GM23338 (cell line): ENCODE results near the gene FMN1. TPM values are rescaled to one million over a fixed set of nuclear protein-coding genes. Genes with fewer than 3 reads are reported as not detected.

Experiments used
- ATAC-seq: fragments of 200-7000 bp; cut with Tn5 transposase; 3 replicates; pipeline ENCODE4 v1.9.1; 2020
- DNase-seq: peaks from one replicate; pipeline ENCODE4 v3.0.0-alpha.2; 2015; ENCODE audit warnings: low spot score
- H2AFZ ChIP-seq: fragments of 200-600 bp; sonication (generic); 2 replicates; pipeline ENCODE4 v1.8.0; 2016; ENCODE audit warnings: antibody characterized with exemption, mild to moderate bottlenecking, moderate library complexity
- H3F3A ChIP-seq: fragments of 200-600 bp; sonication (generic); replicated peaks from 2 replicates; pipeline ENCODE4 v1.8.0; 2017; ENCODE audit warnings: antibody characterized with exemption, mixed run types, low read depth
- H3K27ac ChIP-seq: fragments of 200-600 bp; sonication (generic); 2 replicates; pipeline ENCODE4 v1.6.1; 2016; ENCODE audit warnings: low read depth
- H3K27me3 ChIP-seq: fragments of 200-600 bp; sonication (generic); 2 replicates; pipeline ENCODE4 v1.8.0; 2016; ENCODE audit warnings: mild to moderate bottlenecking, mixed run types, moderate library complexity; ENCODE audit not compliant: insufficient read depth
- H3K36me3 ChIP-seq: fragments of 200-600 bp; sonication (generic); 2 replicates; pipeline ENCODE4 v1.8.0; 2016; ENCODE audit warnings: mild to moderate bottlenecking; ENCODE audit not compliant: insufficient read depth
- H3K4me1 ChIP-seq: fragments of 200-600 bp; sonication (generic); 2 replicates; pipeline ENCODE4 v1.8.0; 2016; ENCODE audit warnings: mild to moderate bottlenecking, moderate library complexity; ENCODE audit not compliant: insufficient read depth
- H3K4me2 ChIP-seq: fragments of 200-600 bp; sonication (generic); 2 replicates; pipeline ENCODE4 v1.7.1; 2017; ENCODE audit warnings: mixed run types
- H3K4me3 ChIP-seq: fragments of 200-600 bp; sonication (generic); 2 replicates; pipeline ENCODE4 v1.6.1; 2016; ENCODE audit warnings: mixed run types
- H3K79me2 ChIP-seq: fragments of 200-600 bp; sonication (generic); replicated peaks from 2 replicates; pipeline ENCODE4 v1.8.0; 2017; ENCODE audit warnings: mild to moderate bottlenecking; ENCODE audit not compliant: insufficient read depth
- H3K9me2 ChIP-seq: fragments of 200-600 bp; sonication (generic); 2 replicates; pipeline ENCODE4 v1.8.0; 2017; ENCODE audit not compliant: insufficient read depth
- H4K20me1 ChIP-seq: fragments of 200-600 bp; sonication (generic); replicated peaks from 2 replicates; pipeline ENCODE4 v1.8.0; 2017; ENCODE audit warnings: mild to moderate bottlenecking; ENCODE audit not compliant: insufficient read depth
- H3K27ac Mint-ChIP-seq: 2 replicates; pipeline ENCODE4 v1.8.0; 2020; ENCODE audit warnings: inconsistent platforms, mild to moderate bottlenecking, moderate library complexity, mixed read lengths
- H3K27me3 Mint-ChIP-seq: 3 replicates; pipeline ENCODE4 v1.8.0; 2022; ENCODE audit warnings: low read depth, mild to moderate bottlenecking, moderate library complexity, mixed read lengths, inconsistent platforms; ENCODE audit not compliant: insufficient read depth, poor library complexity
- H3K36me3 Mint-ChIP-seq: 3 replicates; pipeline ENCODE4 v1.8.0; 2021; ENCODE audit warnings: low read depth, mild to moderate bottlenecking, inconsistent platforms, moderate library complexity, mixed read lengths
- H3K4me1 Mint-ChIP-seq: 3 replicates; pipeline ENCODE4 v1.8.0; 2020; ENCODE audit warnings: mild to moderate bottlenecking, inconsistent platforms, mixed read lengths
- H3K4me3 Mint-ChIP-seq: 3 replicates; pipeline ENCODE4 v1.8.0; 2021; ENCODE audit warnings: moderate library complexity, mild to moderate bottlenecking, inconsistent platforms, mixed read lengths
- H3K9me3 Mint-ChIP-seq: 3 replicates; pipeline ENCODE4 v1.8.0; 2020; ENCODE audit warnings: moderate library complexity, mild to moderate bottlenecking, inconsistent platforms, mixed read lengths
- CREB1 ChIP-seq: fragments of 250-450 bp; sonication (Bioruptor Pico); IDR thresholded peaks from 2 replicates; pipeline ENCODE4 v1.5.0; 2020; ENCODE audit warnings: low read depth, mild to moderate bottlenecking, moderate library complexity
- NANOG ChIP-seq: IDR thresholded peaks from 2 replicates; pipeline ENCODE4 v1.6.1; 2016; ENCODE audit warnings: antibody characterized with exemption, borderline replicate concordance
- ZNF114 ChIP-seq: fragments of 250-450 bp; sonication (Bioruptor Pico); IDR thresholded peaks from 2 replicates; pipeline ENCODE4 v1.5.0; 2020; ENCODE audit warnings: mild to moderate bottlenecking, moderate library complexity
- ZNF331 ChIP-seq: fragments of 250-450 bp; sonication (Bioruptor Pico); IDR thresholded peaks from 2 replicates; pipeline ENCODE4 v1.5.0; 2020; ENCODE audit warnings: low read depth, mild to moderate bottlenecking, moderate library complexity
- polyA plus RNA-seq: library from polyadenylated mRNA; unstranded; fragments of >200 nt; fragmentation: Nextera tagmentation; extraction: Ambion mirVana; gene quantifications from 2 replicates; pipeline ENCODE4 v1.2.1, GENCODE V29; 2016
- total RNA-seq: library from RNA; depleted of rRNA; stranded (reverse); fragments of >200 nt; shearing (Covaris generic); gene quantifications from 2 replicates; pipeline ENCODE4 v1.2.3, GENCODE V29; 2014
- TF ChIP-seq, protein P1 (sequence below): IDR thresholded peaks from one replicate; pipeline ENCODE4 v1.6.1; 2018; ENCODE audit warnings: antibody characterized with exemption; ENCODE audit not compliant: unreplicated experiment
- TF ChIP-seq, protein P2 (sequence below), 2 experiments: fragments of 200-600 bp in 1 of 2; sonication (generic) in 1 of 2; conservative IDR thresholded peaks; 2 replicates each; pipeline versions ENCODE4 v1.5.1 to v1.6.1; 2016 to 2017; ENCODE audit warnings: antibody characterized with exemption in 2 of 2, low read depth in 2 of 2, mild to moderate bottlenecking in 2 of 2, moderate library complexity in 1 of 2

FMN1 gene
- total and polyA plus RNA-seq, 2 experiments from 2014 or later: 1.2 to 1.6 TPM

DNA sequence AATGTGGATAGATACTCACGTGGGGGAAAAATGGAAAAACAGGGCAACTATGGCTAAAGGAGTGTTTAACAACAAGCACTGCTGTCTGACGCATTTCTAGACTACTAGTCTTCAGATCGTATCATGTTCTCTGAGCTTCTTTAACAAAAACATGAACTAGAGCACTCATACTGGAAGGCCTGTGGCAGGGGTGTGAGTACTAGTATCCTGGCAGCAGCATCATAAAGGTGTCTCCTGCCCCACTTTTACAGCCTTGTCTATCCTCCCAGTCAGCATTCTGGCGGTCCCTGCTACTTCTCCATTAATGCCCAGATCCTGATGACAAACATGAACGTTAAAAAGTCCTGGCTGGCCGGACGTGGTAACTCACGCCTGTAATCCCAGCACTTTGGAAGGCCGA is 4.0 kb downstream of the FMN1 start:
- peaks cover 9% of the 10 kb centered on the region for H3K27me3 Mint-ChIP-seq
- peaks cover 13% of the 10 kb centered on the region; the same call in 2 of the 3 replicates for H3K4me1 Mint-ChIP-seq
- no peak overlapping the region for H3K4me2 ChIP-seq
- no peaks in the 10 kb centered on the region for H4K20me1 ChIP-seq
- H3K36me3 ChIP-seq: no peaks in the 10 kb centered on the region
- H3K27me3 ChIP-seq: no peaks in the 10 kb centered on the region
- H3K27ac Mint-ChIP-seq: no peak overlapping the region
- no peak overlapping the region for H3K4me3 ChIP-seq
- DNase-seq: no peak
- no peaks in the 10 kb centered on the region for H3K9me3 Mint-ChIP-seq
- TF ChIP-seq, protein P1, sequence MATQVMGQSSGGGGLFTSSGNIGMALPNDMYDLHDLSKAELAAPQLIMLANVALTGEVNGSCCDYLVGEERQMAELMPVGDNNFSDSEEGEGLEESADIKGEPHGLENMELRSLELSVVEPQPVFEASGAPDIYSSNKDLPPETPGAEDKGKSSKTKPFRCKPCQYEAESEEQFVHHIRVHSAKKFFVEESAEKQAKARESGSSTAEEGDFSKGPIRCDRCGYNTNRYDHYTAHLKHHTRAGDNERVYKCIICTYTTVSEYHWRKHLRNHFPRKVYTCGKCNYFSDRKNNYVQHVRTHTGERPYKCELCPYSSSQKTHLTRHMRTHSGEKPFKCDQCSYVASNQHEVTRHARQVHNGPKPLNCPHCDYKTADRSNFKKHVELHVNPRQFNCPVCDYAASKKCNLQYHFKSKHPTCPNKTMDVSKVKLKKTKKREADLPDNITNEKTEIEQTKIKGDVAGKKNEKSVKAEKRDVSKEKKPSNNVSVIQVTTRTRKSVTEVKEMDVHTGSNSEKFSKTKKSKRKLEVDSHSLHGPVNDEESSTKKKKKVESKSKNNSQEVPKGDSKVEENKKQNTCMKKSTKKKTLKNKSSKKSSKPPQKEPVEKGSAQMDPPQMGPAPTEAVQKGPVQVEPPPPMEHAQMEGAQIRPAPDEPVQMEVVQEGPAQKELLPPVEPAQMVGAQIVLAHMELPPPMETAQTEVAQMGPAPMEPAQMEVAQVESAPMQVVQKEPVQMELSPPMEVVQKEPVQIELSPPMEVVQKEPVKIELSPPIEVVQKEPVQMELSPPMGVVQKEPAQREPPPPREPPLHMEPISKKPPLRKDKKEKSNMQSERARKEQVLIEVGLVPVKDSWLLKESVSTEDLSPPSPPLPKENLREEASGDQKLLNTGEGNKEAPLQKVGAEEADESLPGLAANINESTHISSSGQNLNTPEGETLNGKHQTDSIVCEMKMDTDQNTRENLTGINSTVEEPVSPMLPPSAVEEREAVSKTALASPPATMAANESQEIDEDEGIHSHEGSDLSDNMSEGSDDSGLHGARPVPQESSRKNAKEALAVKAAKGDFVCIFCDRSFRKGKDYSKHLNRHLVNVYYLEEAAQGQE: no peak
- TF ChIP-seq CREB1 (CRISPR knock-in tag) (no peak), ZNF331 (CRISPR knock-in tag) (no peak), ZNF114 (CRISPR knock-in tag) (no peak)
- no peak overlapping the region for H2AFZ ChIP-seq
- H3F3A ChIP-seq: no peaks in the 10 kb centered on the region
- H3K36me3 Mint-ChIP-seq: no peaks in the 10 kb centered on the region
- no peaks in the 10 kb centered on the region for H3K79me2 ChIP-seq
- no peak for ATAC-seq
- no peak overlapping the region for H3K4me3 Mint-ChIP-seq
- H3K9me2 ChIP-seq: no peaks in the 10 kb centered on the region
- no peak overlapping the region for H3K27ac ChIP-seq
- H3K4me1 ChIP-seq: peaks cover 8% of the 10 kb centered on the region

DNA sequence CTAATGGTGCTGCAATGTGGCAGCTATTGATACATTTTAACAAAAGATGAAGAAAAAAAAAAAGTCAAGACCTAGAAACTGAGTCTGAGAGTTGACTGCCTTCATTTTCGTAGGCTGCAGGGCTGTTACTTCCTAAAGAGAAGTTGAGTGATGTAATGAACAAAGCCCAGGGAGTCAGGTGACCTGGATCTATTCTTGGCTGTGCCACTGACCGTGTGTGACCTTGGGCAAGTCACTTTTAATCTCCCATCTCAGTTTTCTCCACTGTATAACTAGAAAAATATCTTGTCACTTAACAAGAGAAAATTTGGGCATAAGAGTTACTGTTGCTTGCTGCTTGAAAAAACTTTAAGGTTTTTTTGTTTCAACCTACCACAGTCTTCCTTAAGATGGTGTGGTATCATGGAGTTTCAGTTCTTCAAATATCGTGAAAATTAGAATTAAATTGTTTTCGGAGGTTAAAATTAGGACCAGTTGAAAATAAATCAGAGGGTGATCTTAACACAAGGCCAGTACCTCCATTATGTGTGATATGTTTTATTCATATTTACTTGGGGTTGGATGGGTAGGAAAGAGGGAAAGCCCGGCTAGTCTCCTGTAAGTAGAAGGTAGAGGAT is 5.8 kb downstream of the FMN1 start:
- H3K4me3 Mint-ChIP-seq: no peak overlapping the region
- H3K4me1 Mint-ChIP-seq: peaks cover 8% of the 10 kb centered on the region; the same call in 2 of the 3 replicates
- H3K27ac ChIP-seq: no peak overlapping the region
- H3F3A ChIP-seq: no peaks in the 10 kb centered on the region
- no peak overlapping the region for H3K27ac Mint-ChIP-seq
- H2AFZ ChIP-seq: 0 out of 2 replicates have a peak overlapping the region, but pooled peaks have one; percentile 18
- no peaks in the 10 kb centered on the region for H3K79me2 ChIP-seq
- H3K4me1 ChIP-seq: peaks cover 6% of the 10 kb centered on the region
- ATAC-seq (no peak), DNase-seq (no peak)
- H3K27me3 Mint-ChIP-seq: no peaks in the 10 kb centered on the region
- no peak overlapping the region for H3K4me3 ChIP-seq
- H3K9me3 Mint-ChIP-seq: no peaks in the 10 kb centered on the region
- no peak for TF ChIP-seq ZNF331 (CRISPR knock-in tag)
- no peaks in the 10 kb centered on the region for H4K20me1 ChIP-seq
- H3K4me2 ChIP-seq: no peak overlapping the region
- H3K36me3 Mint-ChIP-seq: no peaks in the 10 kb centered on the region
- H3K36me3 ChIP-seq: no peaks in the 10 kb centered on the region
- no peaks in the 10 kb centered on the region for H3K27me3 ChIP-seq
- H3K9me2 ChIP-seq: no peaks in the 10 kb centered on the region

DNA sequence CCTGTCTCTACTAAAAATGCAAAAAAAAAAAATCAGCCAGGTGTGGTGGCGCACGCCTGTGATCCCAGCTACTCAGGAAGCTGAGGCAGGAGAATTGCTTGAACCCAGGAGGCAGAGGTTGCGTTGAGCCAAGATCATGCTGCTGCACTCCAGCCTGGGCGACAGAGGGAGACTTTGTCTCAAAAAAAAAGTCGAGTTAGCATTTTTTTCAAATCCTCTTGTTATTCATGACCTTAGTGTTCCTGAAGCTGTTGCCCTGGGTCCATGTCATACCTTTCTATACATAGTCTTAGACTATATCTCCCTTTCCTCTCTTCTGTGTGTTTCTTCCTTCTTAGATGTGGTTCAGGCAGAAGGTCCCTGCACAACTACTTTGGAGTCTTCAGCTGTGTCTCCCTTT is 6.4 kb downstream of the FMN1 start:
- no peak overlapping the region for H3K4me2 ChIP-seq
- Mint-ChIP-seq H3K4me1 (0 out of 3 replicates have a peak, but pooled peaks cover 2% of the 10 kb centered on the region), H3K9me3 (no peaks in the 10 kb centered on the region), H3K27me3 (no peaks in the 10 kb centered on the region), H3K36me3 (no peaks in the 10 kb centered on the region), H3K27ac (no peak overlapping the region), H3K4me3 (no peak overlapping the region)
- no peaks in the 10 kb centered on the region for H3K27me3 ChIP-seq
- peaks cover under 1% of the 10 kb centered on the region; the same call in 1 of the 2 replicates for H3K4me1 ChIP-seq
- no peaks in the 10 kb centered on the region for H3K9me2 ChIP-seq
- no peaks in the 10 kb centered on the region for H4K20me1 ChIP-seq
- H3K36me3 ChIP-seq: no peaks in the 10 kb centered on the region
- DNase-seq (no peak), ATAC-seq (no peak)
- 0 out of 2 replicates have a peak overlapping the region, but pooled peaks have one; percentile 18 for H2AFZ ChIP-seq
- H3K27ac ChIP-seq: no peak overlapping the region
- no peak for TF ChIP-seq NANOG
- TF ChIP-seq, protein P2, sequence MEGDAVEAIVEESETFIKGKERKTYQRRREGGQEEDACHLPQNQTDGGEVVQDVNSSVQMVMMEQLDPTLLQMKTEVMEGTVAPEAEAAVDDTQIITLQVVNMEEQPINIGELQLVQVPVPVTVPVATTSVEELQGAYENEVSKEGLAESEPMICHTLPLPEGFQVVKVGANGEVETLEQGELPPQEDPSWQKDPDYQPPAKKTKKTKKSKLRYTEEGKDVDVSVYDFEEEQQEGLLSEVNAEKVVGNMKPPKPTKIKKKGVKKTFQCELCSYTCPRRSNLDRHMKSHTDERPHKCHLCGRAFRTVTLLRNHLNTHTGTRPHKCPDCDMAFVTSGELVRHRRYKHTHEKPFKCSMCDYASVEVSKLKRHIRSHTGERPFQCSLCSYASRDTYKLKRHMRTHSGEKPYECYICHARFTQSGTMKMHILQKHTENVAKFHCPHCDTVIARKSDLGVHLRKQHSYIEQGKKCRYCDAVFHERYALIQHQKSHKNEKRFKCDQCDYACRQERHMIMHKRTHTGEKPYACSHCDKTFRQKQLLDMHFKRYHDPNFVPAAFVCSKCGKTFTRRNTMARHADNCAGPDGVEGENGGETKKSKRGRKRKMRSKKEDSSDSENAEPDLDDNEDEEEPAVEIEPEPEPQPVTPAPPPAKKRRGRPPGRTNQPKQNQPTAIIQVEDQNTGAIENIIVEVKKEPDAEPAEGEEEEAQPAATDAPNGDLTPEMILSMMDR (conservative IDR thresholded peaks at IDR 0.05; ENCODE audit: low read depth in 2 of 2): peak in 1 of 2 experiments; percentile 30; a peak in 3 of 4 replicates
- no peaks in the 10 kb centered on the region for H3K79me2 ChIP-seq
- no peak overlapping the region for H3K4me3 ChIP-seq
- H3F3A ChIP-seq: no peaks in the 10 kb centered on the region
